Measurements from ENCODE around the gene PDLIM7. TPM values are rescaled to one million over a fixed set of nuclear protein-coding genes. Genes with fewer than 3 reads are reported as not detected.

Gene PDLIM7
- total RNA-seq, 1 experiment from 2014 or later: 400 TPM

GRCh38 chr5:177504086-177505056 is 7.0 kb upstream of the PDLIM7 start:
- intact Hi-C loops (cut with micrococcal nuclease; ENCODE audit: unreplicated experiment): no loop called here
- peaks cover 11% of the 10 kb centered on the region for H3K36me3 Mint-ChIP-seq (ENCODE audit: insufficient read depth, unreplicated experiment)
- no TSS peak for BruUV-seq (replicated peaks)

GRCh38 chr5:177503351-177504085 is 6.1 kb upstream of the PDLIM7 start:
- DNase-seq: no peak
- no peak for TF ChIP-seq CTCF (IDR thresholded peaks at IDR 0.05; ENCODE audit: unreplicated experiment)
- no peaks in the 10 kb centered on the region for H3K9me3 Mint-ChIP-seq (ENCODE audit: low read depth, unreplicated experiment)
- CTCF ChIA-PET: interaction anchor here (1.6 kb wide), 1 partner anchor 46 kb away, joined by 4 read pairs; no protein-coding TSS in a partner anchor
- intact Hi-C loops (cut with micrococcal nuclease; ENCODE audit: unreplicated experiment): no loop called here
- H3K27me3 Mint-ChIP-seq (ENCODE audit: unreplicated experiment): peaks cover 12% of the 10 kb centered on the region
- no peak overlapping the region for H3K4me3 Mint-ChIP-seq (ENCODE audit: low read depth, unreplicated experiment)
- peaks cover 16% of the 10 kb centered on the region for H3K36me3 Mint-ChIP-seq (ENCODE audit: insufficient read depth, unreplicated experiment)
- H3K27ac Mint-ChIP-seq (ENCODE audit: unreplicated experiment): no peak overlapping the region
- no TSS peak for BruUV-seq (replicated peaks)
- peaks cover 14% of the 10 kb centered on the region for H3K4me1 Mint-ChIP-seq (ENCODE audit: low read depth, unreplicated experiment)

More at GRCh38 chr5:177504086-177505056, 7.0 kb upstream of the PDLIM7 start:
- Mint-ChIP-seq H3K27me3 (ENCODE audit: unreplicated experiment) (peaks cover 4% of the 10 kb centered on the region), H3K4me1 (ENCODE audit: low read depth, unreplicated experiment) (peaks cover 8% of the 10 kb centered on the region), H3K9me3 (ENCODE audit: low read depth, unreplicated experiment) (no peaks in the 10 kb centered on the region), H3K27ac (ENCODE audit: unreplicated experiment) (no peak overlapping the region), H3K4me3 (ENCODE audit: low read depth, unreplicated experiment) (no peak overlapping the region)
- DNase-seq: no peak
- no peak for TF ChIP-seq CTCF (IDR thresholded peaks at IDR 0.05; ENCODE audit: unreplicated experiment)
- CTCF ChIA-PET: interaction anchor here (1.6 kb wide), 1 partner anchor 47 kb away, joined by 4 read pairs; no protein-coding TSS in a partner anchor

- no peak for DNase-seq
- peaks cover 20% of the 10 kb centered on the region for H3K4me1 Mint-ChIP-seq (ENCODE audit: low read depth, unreplicated experiment)
- H3K36me3 Mint-ChIP-seq (ENCODE audit: insufficient read depth, unreplicated experiment): peaks cover 21% of the 10 kb centered on the region
- intact Hi-C loops (cut with micrococcal nuclease; ENCODE audit: unreplicated experiment): no loop called here
- no peaks in the 10 kb centered on the region for H3K9me3 Mint-ChIP-seq (ENCODE audit: low read depth, unreplicated experiment)
- H3K27me3 Mint-ChIP-seq (ENCODE audit: unreplicated experiment): peaks cover 19% of the 10 kb centered on the region
- TF ChIP-seq CTCF (IDR thresholded peaks at IDR 0.05; ENCODE audit: unreplicated experiment): no peak
- CTCF ChIA-PET: interaction anchor here (1.6 kb wide), 1 partner anchor 46 kb away, joined by 4 read pairs; no protein-coding TSS in a partner anchor
- BruUV-seq (replicated peaks): no TSS peak
- no peak overlapping the region for H3K27ac Mint-ChIP-seq (ENCODE audit: unreplicated experiment)
- H3K4me3 Mint-ChIP-seq (ENCODE audit: low read depth, unreplicated experiment): no peak overlapping the region
These were observed 5.5 kb upstream of the PDLIM7 start for GRCh38 chr5:177502886-177503285.

GRCh38 chr5:177501874-177502678 is 4.7 kb upstream of the PDLIM7 start:
- CTCF ChIA-PET: interaction anchor here (0.7 to 1.6 kb wide), 10 partner anchors 30 to 192 kb away, joined by 3 to 12 read pairs (median 4); no protein-coding TSS in a partner anchor
- Mint-ChIP-seq H3K4me3 (ENCODE audit: low read depth, unreplicated experiment) (no peak overlapping the region), H3K27me3 (ENCODE audit: unreplicated experiment) (peaks cover 20% of the 10 kb centered on the region), H3K36me3 (ENCODE audit: insufficient read depth, unreplicated experiment) (peaks cover 21% of the 10 kb centered on the region), H3K9me3 (ENCODE audit: low read depth, unreplicated experiment) (no peaks in the 10 kb centered on the region), H3K27ac (ENCODE audit: unreplicated experiment) (no peak overlapping the region), H3K4me1 (ENCODE audit: low read depth, unreplicated experiment) (peaks cover 22% of the 10 kb centered on the region)
- BruUV-seq (replicated peaks): no TSS peak
- intact Hi-C loops (cut with micrococcal nuclease; ENCODE audit: unreplicated experiment): loop anchor here (1.0 to 2.0 kb wide), 2 partner anchors 97 to 112 kb away; no protein-coding TSS in a partner anchor
- DNase-seq: no peak
- TF ChIP-seq CTCF (IDR thresholded peaks at IDR 0.05; ENCODE audit: unreplicated experiment): no peak
